Measurements from ENCODE around the gene EME2. TPM values are rescaled to one million over a fixed set of nuclear protein-coding genes. Genes with fewer than 3 reads are reported as not detected.

Gene EME2
- total and polyA plus RNA-seq, 2 experiments from 2014 or later = 4.1 to 15.0 TPM

DNA sequence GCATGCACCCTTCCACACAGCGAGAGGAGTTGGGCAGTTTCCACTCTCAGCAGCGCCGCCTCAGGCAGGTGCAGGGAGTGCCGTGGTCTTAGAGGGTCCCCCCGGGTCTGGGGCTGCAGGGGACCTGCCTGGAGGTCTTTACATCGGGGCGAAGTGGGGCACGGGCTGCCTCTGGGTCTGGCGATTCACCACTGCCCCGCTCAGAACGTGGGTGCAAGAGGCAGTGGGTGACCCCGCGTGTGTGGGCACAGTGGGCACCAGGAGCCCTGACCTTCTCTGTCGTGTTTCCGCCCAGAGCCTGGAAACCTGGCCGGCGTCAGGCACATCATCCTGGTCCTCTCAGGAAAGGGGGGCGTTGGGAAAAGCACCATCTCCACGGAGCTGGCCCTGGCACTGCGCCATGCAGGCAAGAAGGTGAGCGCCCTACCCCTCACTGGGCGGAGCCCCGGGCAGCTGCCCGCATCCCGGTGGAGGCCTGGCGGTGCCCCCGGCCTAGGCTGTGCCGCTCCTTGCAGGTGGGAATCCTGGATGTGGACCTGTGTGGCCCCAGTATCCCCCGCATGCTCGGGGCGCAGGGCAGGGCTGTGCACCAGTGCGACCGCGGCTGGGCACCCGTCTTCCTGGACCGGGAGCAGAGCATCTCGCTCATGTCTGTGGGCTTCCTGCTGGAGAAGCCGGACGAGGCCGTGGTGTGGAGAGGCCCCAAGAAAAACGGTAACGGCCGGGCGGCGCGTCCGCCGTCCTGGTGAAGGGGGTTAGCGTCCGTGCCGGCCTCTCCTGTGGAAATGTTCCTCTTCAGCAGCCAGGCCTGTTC is 13.8 kb downstream of the EME2 start:
- peaks cover 35% of the 10 kb centered on the region for H3K79me2 ChIP-seq (replicated peaks; ENCODE audit: insufficient read depth)
- no peak overlapping the region for H3K27ac Mint-ChIP-seq
- H3K4me1 ChIP-seq (ENCODE audit: insufficient read depth) = peaks cover under 1% of the 10 kb centered on the region; the same call in 1 of the 2 replicates
- H3K9me3 Mint-ChIP-seq = peaks cover 6% of the 10 kb centered on the region; the same call in 2 of the 3 replicates
- TF ChIP-seq CREB1 (CRISPR knock-in tag; IDR thresholded peaks at IDR 0.05; ENCODE audit: low read depth) (no peak), EZH2 (IDR thresholded peaks at IDR 0.05; ENCODE audit: low read depth, unreplicated experiment) (no peak)
- TF ChIP-seq, protein P1, sequence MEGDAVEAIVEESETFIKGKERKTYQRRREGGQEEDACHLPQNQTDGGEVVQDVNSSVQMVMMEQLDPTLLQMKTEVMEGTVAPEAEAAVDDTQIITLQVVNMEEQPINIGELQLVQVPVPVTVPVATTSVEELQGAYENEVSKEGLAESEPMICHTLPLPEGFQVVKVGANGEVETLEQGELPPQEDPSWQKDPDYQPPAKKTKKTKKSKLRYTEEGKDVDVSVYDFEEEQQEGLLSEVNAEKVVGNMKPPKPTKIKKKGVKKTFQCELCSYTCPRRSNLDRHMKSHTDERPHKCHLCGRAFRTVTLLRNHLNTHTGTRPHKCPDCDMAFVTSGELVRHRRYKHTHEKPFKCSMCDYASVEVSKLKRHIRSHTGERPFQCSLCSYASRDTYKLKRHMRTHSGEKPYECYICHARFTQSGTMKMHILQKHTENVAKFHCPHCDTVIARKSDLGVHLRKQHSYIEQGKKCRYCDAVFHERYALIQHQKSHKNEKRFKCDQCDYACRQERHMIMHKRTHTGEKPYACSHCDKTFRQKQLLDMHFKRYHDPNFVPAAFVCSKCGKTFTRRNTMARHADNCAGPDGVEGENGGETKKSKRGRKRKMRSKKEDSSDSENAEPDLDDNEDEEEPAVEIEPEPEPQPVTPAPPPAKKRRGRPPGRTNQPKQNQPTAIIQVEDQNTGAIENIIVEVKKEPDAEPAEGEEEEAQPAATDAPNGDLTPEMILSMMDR (conservative IDR thresholded peaks at IDR 0.05; ENCODE audit: low read depth in 2 of 2) = peak; percentile 16 to 33; a peak in 1 of 4 replicates
- H3K36me3 Mint-ChIP-seq (ENCODE audit: low read depth) = peaks cover 12% of the 10 kb centered on the region
- no peak overlapping the region for H3K4me3 Mint-ChIP-seq
- H3K9me2 ChIP-seq (ENCODE audit: insufficient read depth) = no peaks in the 10 kb centered on the region
- no peaks in the 10 kb centered on the region for H3K27me3 ChIP-seq (ENCODE audit: insufficient read depth)
- H3K4me2 ChIP-seq = no peak overlapping the region
- H3K27me3 Mint-ChIP-seq (ENCODE audit: insufficient read depth, low read depth, poor library complexity) = peaks cover 20% of the 10 kb centered on the region
- H3F3A ChIP-seq (replicated peaks; ENCODE audit: low read depth) = 0 out of 2 replicates have a peak, but pooled peaks cover 3% of the 10 kb centered on the region
- ATAC-seq (no peak), DNase-seq (ENCODE audit: low spot score) (no peak)
- peaks cover 14% of the 10 kb centered on the region for H4K20me1 ChIP-seq (replicated peaks; ENCODE audit: insufficient read depth)
- H3K4me1 Mint-ChIP-seq = no peaks in the 10 kb centered on the region; the same call in 1 of the 3 replicates
- H3K27ac ChIP-seq (ENCODE audit: low read depth) = no peak overlapping the region
- no peak overlapping the region for H2AFZ ChIP-seq
- H3K36me3 ChIP-seq (ENCODE audit: insufficient read depth) = no peaks in the 10 kb centered on the region
- H3K4me3 ChIP-seq = no peak overlapping the region

DNA sequence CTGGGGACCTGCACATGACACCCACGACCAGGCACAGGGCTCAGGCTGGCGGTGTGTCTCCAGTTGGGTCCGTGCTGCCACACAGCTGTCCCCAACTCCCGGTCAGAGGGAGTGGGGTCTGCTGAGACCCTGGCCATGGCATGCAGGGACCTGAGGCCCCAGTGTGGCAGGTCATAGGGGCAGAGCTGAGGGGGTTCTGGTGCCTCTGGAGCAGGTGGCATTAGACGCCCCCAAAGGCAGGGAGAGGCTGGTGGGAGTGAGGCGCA is 14.4 kb downstream of the EME2 start:
- H3K79me2 ChIP-seq (replicated peaks; ENCODE audit: insufficient read depth) = peaks cover 35% of the 10 kb centered on the region
- no peak overlapping the region for H3K4me3 Mint-ChIP-seq
- TF ChIP-seq, protein P1 (conservative IDR thresholded peaks at IDR 0.05; ENCODE audit: low read depth in 2 of 2) = no peak
- no peak for TF ChIP-seq POLR2AphosphoS5 (IDR thresholded peaks at IDR 0.05; ENCODE audit: low read depth)
- no peak for TF ChIP-seq EZH2phosphoT487 (IDR thresholded peaks at IDR 0.05; ENCODE audit: unreplicated experiment)
- TF ChIP-seq ETS1 (IDR thresholded peaks at IDR 0.05) = no peak
- no peak for TF ChIP-seq ZNF462 (CRISPR knock-in tag; IDR thresholded peaks at IDR 0.05)
- no peak for TF ChIP-seq CREB1 (CRISPR knock-in tag; IDR thresholded peaks at IDR 0.05; ENCODE audit: low read depth)
- no peak for TF ChIP-seq NANOG (IDR thresholded peaks at IDR 0.05; ENCODE audit: borderline replicate concordance)

More for the DNA sequence above, 14.4 kb downstream of the EME2 start:
- H3K4me2 ChIP-seq = no peak overlapping the region
- H3K27me3 ChIP-seq (ENCODE audit: insufficient read depth) = no peaks in the 10 kb centered on the region
- no peaks in the 10 kb centered on the region for H3K9me2 ChIP-seq (ENCODE audit: insufficient read depth)
- Mint-ChIP-seq H3K36me3 (ENCODE audit: low read depth) (peaks cover 9% of the 10 kb centered on the region; the same call in 2 of the 3 replicates), H3K4me1 (no peaks in the 10 kb centered on the region), H3K27ac (no peak overlapping the region), H3K27me3 (ENCODE audit: insufficient read depth, low read depth, poor library complexity) (peaks cover 15% of the 10 kb centered on the region), H3K9me3 (peaks cover 2% of the 10 kb centered on the region; the same call in 1 of the 3 replicates)
- H3K4me1 ChIP-seq (ENCODE audit: insufficient read depth) = no peaks in the 10 kb centered on the region
- H3K4me3 ChIP-seq = no peak overlapping the region
- no peaks in the 10 kb centered on the region for H3K36me3 ChIP-seq (ENCODE audit: insufficient read depth)
- H3F3A ChIP-seq (replicated peaks; ENCODE audit: low read depth) = no peaks in the 10 kb centered on the region
- H3K27ac ChIP-seq (ENCODE audit: low read depth) = no peak overlapping the region
- DNase-seq (ENCODE audit: low spot score) (no peak), ATAC-seq (no peak)
- no peak overlapping the region for H2AFZ ChIP-seq
- peaks cover 14% of the 10 kb centered on the region for H4K20me1 ChIP-seq (replicated peaks; ENCODE audit: insufficient read depth)

Data from GM23338 (cell line).